AG04449 (cell line): ENCODE data around the gene ELL2.

Experiments
- CTCF ChIA-PET: fragments of 350-600 bp; formaldehyde crosslinking; extraction: SDS; loops from one replicate; lab custom pipeline; 2021; ENCODE audit warnings: antibody characterized with exemption; lab: Yijun Ruan, JAX
- POLR2A ChIA-PET: fragments of 400-600, 350-600 bp; formaldehyde crosslinking; extraction: SDS; loops from one replicate; lab custom pipeline; 2020; ENCODE audit warnings: antibody characterized with exemption, inconsistent platforms; lab: Yijun Ruan, JAX
- DNase-seq: peaks from one replicate; pipeline ENCODE4 v3.0.0-alpha.2; 2010; ENCODE audit warnings: low read depth, low spot score
- H3K4me3 ChIP-seq: 2 replicates; pipeline ENCODE4 v1.5.1; 2011; ENCODE audit warnings: low read depth, mild to moderate bottlenecking, control low read depth, low read length
- TF ChIP-seq, protein P1 (sequence below): IDR thresholded peaks from one replicate; pipeline ENCODE4 v1.5.1; 2011; ENCODE audit warnings: mild to moderate bottlenecking, moderate library complexity, low read length, control low read depth, inconsistent platforms; ENCODE audit not compliant: insufficient read depth; ENCODE audit errors: missing control alignments

The ELL2 gene

DNA sequence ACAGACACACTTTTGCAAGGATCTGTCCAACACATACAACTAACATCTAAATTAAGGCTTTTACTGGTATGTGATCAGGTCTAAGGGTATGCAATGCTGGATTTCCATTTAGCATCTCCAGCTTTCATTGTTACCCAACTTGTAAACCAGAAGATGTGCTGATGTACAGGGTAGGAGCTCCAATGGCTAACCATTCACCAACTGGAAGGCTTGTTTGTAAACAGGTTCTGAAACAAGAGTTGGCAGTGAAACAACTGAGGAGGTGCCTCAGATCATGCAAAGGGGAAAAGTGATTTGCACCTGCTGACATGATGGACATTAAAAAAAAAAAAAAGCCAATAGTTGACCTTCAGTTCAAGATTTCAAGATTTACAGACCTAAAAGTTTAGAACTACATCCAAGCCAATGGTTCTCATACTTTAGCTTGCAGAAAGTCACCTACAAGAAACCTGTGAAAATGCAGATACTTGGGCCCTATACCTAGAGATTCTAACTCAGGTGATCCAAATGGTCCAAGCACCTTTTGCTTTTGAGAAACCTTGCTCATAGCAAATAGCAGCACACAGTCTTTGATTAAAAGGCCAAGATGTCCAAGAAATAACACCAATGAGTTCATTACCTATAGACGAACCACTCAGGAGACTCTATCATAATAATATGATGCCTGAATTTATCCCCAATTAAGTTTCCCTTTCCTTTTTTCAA, 75.2 kb downstream of the ELL2 start:
- H3K4me3 ChIP-seq = no peak overlapping the region
- DNase-seq = no peak
- ChIA-PET CTCF (no interaction called here), POLR2A (no interaction called here)
- TF ChIP-seq, protein P1, sequence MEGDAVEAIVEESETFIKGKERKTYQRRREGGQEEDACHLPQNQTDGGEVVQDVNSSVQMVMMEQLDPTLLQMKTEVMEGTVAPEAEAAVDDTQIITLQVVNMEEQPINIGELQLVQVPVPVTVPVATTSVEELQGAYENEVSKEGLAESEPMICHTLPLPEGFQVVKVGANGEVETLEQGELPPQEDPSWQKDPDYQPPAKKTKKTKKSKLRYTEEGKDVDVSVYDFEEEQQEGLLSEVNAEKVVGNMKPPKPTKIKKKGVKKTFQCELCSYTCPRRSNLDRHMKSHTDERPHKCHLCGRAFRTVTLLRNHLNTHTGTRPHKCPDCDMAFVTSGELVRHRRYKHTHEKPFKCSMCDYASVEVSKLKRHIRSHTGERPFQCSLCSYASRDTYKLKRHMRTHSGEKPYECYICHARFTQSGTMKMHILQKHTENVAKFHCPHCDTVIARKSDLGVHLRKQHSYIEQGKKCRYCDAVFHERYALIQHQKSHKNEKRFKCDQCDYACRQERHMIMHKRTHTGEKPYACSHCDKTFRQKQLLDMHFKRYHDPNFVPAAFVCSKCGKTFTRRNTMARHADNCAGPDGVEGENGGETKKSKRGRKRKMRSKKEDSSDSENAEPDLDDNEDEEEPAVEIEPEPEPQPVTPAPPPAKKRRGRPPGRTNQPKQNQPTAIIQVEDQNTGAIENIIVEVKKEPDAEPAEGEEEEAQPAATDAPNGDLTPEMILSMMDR = no peak

GRCh38 chr5:95884511-95884910, 77.1 kb downstream of the ELL2 start:
- DNase-seq = no peak
- TF ChIP-seq, protein P1 = no peak
- no peak overlapping the region for H3K4me3 ChIP-seq
- POLR2A ChIA-PET = no interaction called here
- CTCF ChIA-PET = interaction anchor here (1.5 kb wide), 1 partner anchor 10 kb away, joined by 4 read pairs; no protein-coding TSS in a partner anchor

DNA sequence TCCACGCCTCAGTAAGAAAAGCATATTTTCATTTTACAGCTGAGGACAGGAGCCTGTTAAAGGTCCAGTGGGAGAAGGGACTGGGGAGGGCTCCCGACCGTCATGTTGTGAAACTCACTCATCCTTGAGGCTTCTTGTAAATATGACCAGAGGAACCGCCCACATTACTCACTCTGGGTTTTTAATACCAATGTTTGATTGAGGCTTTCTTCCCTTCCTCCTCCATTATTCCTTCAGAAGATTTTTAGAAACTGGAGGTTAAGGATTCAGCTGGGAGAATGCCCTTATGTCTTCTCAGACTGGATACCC, 77.7 kb downstream of the ELL2 start:
- DNase-seq = no peak
- POLR2A ChIA-PET = no interaction called here
- CTCF ChIA-PET = no interaction called here
- no peak overlapping the region for H3K4me3 ChIP-seq
- TF ChIP-seq, protein P1 = no peak

- no peak overlapping the region for H3K4me3 ChIP-seq
- ChIA-PET POLR2A (no interaction called here), CTCF (no interaction called here)
- TF ChIP-seq, protein P1 = no peak
- no peak for DNase-seq
Observed at GRCh38 chr5:95883185-95884016, 78.2 kb downstream of the ELL2 start.

- TF ChIP-seq, protein P1 = no peak
- CTCF ChIA-PET = no interaction called here
- POLR2A ChIA-PET = no interaction called here
- no peak for DNase-seq
- no peak overlapping the region for H3K4me3 ChIP-seq
Observed at GRCh38 chr5:95881833-95882232, 79.8 kb downstream of the ELL2 start.
